GM13976 (cell line): ENCODE data around the gene CGB1.

ENCODE experiments used
- DNase-seq: peaks from one replicate; pipeline ENCODE4 v3.0.0; 2012; ENCODE audit warnings: low spot score
- CTCF ChIP-seq: IDR thresholded peaks from 2 replicates; pipeline ENCODE4 v1.5.1; 2012; ENCODE audit warnings: borderline replicate concordance, mild to moderate bottlenecking; ENCODE audit not compliant: insufficient read depth; ENCODE audit errors: extremely low read depth, missing control alignments, control extremely low read depth
- in situ Hi-C: fragments of 300-500 bp; cut with MboI; formaldehyde crosslinking; loops from one replicate; pipeline ENCODE4 v1.12.0; 2022; ENCODE audit warnings: low sequenced_read_pairs, mixed read lengths, inconsistent platforms; ENCODE audit not compliant: unreplicated experiment

The CGB1 gene

GRCh38 chr19:48993175-48994034 is 43.3 kb downstream of the CGB1 start, which contains the start of the genes GYS1 and RUVBL2:
GYS1 (minus strand) TSS chr19:48993309; CDS start chr19:48993112, 197 bp downstream.
RUVBL2 (plus strand) TSS chr19:48993887; CDS start chr19:48993912, 25 bp downstream.
- TF ChIP-seq CTCF = peak; percentile 96
- peak; percentile 99 for DNase-seq
- in situ Hi-C loops = no loop called here

GRCh38 chr19:48992581-48993174 is 44.0 kb downstream of the CGB1 start:
- no peak for DNase-seq
- in situ Hi-C loops = no loop called here
- no peak for TF ChIP-seq CTCF

- peak; percentile 61 for DNase-seq
Measured at GRCh38 chr19:48991873-48992580, 44.7 kb downstream of the CGB1 start.

GRCh38 chr19:48991011-48991609 is 45.6 kb downstream of the CGB1 start:
- no peak for DNase-seq
- TF ChIP-seq CTCF = no peak
- in situ Hi-C loops = no loop called here

More at GRCh38 chr19:48991873-48992580, 44.7 kb downstream of the CGB1 start:
- in situ Hi-C loops = no loop called here
- no peak for TF ChIP-seq CTCF

- no peak for TF ChIP-seq CTCF
- no peak for DNase-seq
- in situ Hi-C loops = no loop called here
Measured at GRCh38 chr19:48990400-48990799, 46.3 kb downstream of the CGB1 start.

GRCh38 chr19:48989701-48990291 is 46.9 kb downstream of the CGB1 start:
- no peak for DNase-seq
- in situ Hi-C loops = no loop called here
- TF ChIP-seq CTCF = no peak
